Activated naive CD4-positive, alpha-beta T cell treated with anti-CD3 and anti-CD28 coated beads for 36 hours (primary cell): ENCODE measurements around the gene ADGRV1. TPM values are rescaled to one million over a fixed set of nuclear protein-coding genes. Genes with fewer than 3 reads are reported as not detected.

Experiments used
- CTCF ChIA-PET: fragments of 350-600 bp; sonication (Branson Sonifier 250); formaldehyde crosslinking; loops from one replicate; lab custom pipeline; 2021; ENCODE audit warnings: antibody characterized with exemption; lab: Charles Lee
- DNase-seq: peaks from one replicate; pipeline ENCODE4 v3.0.0-alpha.2; 2020
- H3K27ac Mint-ChIP-seq: one replicate; pipeline ENCODE4 v1.8.0; 2021; ENCODE audit warnings: mild to moderate bottlenecking, mixed read lengths
- H3K27me3 Mint-ChIP-seq: one replicate; pipeline ENCODE4 v1.8.0; 2021; ENCODE audit warnings: low read depth, mixed read lengths
- H3K36me3 Mint-ChIP-seq: one replicate; pipeline ENCODE4 v1.8.0; 2021; ENCODE audit warnings: low read depth, mixed read lengths
- H3K4me1 Mint-ChIP-seq: one replicate; pipeline ENCODE4 v1.8.0; 2021; ENCODE audit warnings: low read depth, mixed read lengths
- H3K4me3 Mint-ChIP-seq: one replicate; pipeline ENCODE4 v1.8.0; 2021; ENCODE audit warnings: mild to moderate bottlenecking, moderate library complexity, mixed read lengths
- H3K9me3 Mint-ChIP-seq: one replicate; pipeline ENCODE4 v1.8.0; 2021; ENCODE audit warnings: mixed read lengths
- intact Hi-C: fragments of 100-400 bp; cut with micrococcal nuclease; formaldehyde crosslinking; loops from one replicate; pipeline ENCODE4 v1.15.1; 2023
- total RNA-seq, 2 experiments: library from RNA; stranded (reverse); gene quantifications; one replicate each; pipeline ENCODE4 v1.2.3, GENCODE V29; 2021

Gene ADGRV1
- total RNA-seq, 2 experiments from 2014 or later = not detected

DNA sequence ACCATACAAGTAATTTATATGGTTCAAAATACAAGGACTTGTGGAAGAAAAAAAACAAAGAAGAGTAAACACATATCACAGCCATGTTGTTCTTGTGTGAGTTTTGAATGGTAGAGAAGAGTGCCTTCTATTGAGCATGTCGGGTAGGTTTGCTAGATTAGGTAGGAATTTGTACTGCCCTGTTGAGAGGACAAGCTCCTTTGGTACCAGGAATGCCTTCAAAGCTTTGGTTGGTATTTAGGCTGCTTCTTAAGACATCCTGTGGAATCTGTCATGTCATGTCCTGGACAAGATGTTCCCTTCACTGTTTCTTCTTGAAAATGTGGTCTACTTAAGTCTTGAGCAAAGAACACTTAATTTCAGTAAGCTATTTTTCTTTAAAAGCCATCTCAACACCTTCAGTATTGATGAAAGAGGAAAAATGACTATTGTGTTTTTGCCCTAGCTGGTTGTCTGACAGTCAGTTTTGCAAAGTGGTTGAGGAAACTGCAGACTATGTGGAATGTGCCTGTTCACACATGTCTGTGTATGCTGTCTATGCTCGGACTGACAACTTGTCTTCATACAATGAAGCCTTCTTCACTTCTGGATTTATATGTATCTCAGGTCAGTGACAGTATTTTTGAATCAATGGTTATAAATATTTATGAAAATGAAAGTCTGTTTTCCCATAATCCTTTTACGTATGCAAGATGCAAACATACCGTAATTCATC lies 296.9 kb downstream of the ADGRV1 start:
- intact Hi-C loops = no loop called here
- DNase-seq = no peak
- Mint-ChIP-seq H3K4me1 (no peaks in the 10 kb centered on the region), H3K27me3 (no peaks in the 10 kb centered on the region), H3K27ac (no peak overlapping the region), H3K9me3 (no peaks in the 10 kb centered on the region), H3K4me3 (no peak overlapping the region), H3K36me3 (no peaks in the 10 kb centered on the region)
- CTCF ChIA-PET = interaction anchor here (1.3 kb wide), 1 partner anchor 10 kb away, joined by 5 read pairs; no protein-coding TSS in a partner anchor

GRCh38 chr5:90861843-90862586 lies 303.4 kb downstream of the ADGRV1 start:
- Mint-ChIP-seq H3K36me3 (no peaks in the 10 kb centered on the region), H3K27ac (no peak overlapping the region), H3K4me3 (no peak overlapping the region), H3K4me1 (no peaks in the 10 kb centered on the region), H3K9me3 (no peaks in the 10 kb centered on the region), H3K27me3 (no peaks in the 10 kb centered on the region)
- intact Hi-C loops = no loop called here
- no peak for DNase-seq
- CTCF ChIA-PET = interaction anchor here (0.6 to 1.5 kb wide), 6 partner anchors 8 to 1675 kb away, joined by 3 to 5 read pairs (median 4); no protein-coding TSS in a partner anchor

DNA sequence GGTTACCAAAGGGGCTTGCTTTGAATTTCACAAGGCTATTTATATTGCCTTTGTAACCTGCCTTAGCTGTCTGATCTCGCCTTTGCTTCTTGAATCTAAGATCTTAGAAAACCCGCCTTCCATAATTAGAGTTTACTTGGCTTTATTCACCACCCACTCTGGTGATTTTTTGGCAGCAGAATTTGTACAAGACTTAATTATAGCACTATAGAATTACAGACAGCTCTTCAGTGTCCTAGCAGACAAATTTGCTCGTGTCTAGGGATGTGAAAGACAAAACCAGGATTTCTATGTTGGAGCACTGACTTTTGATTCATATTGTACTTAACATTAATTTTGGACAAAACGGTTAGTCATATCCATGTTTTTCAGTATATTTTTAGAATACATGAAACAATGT lies 306.6 kb downstream of the ADGRV1 start:
- H3K4me3 Mint-ChIP-seq = no peak overlapping the region
- no peak for DNase-seq
- CTCF ChIA-PET = interaction anchor here (0.6 to 3.5 kb wide), 18 partner anchors 10 to 557 kb away, joined by 3 to 34 read pairs (median 4); partner anchors contain the start of gene ARRDC3
- no peaks in the 10 kb centered on the region for H3K9me3 Mint-ChIP-seq
- no peak overlapping the region for H3K27ac Mint-ChIP-seq
- no peaks in the 10 kb centered on the region for H3K36me3 Mint-ChIP-seq
- H3K4me1 Mint-ChIP-seq = peaks cover 1% of the 10 kb centered on the region
- intact Hi-C loops = no loop called here
- peaks cover 4% of the 10 kb centered on the region for H3K27me3 Mint-ChIP-seq

GRCh38 chr5:90866333-90866732 lies 307.7 kb downstream of the ADGRV1 start:
- Mint-ChIP-seq H3K4me1 (peaks cover 4% of the 10 kb centered on the region), H3K9me3 (no peaks in the 10 kb centered on the region), H3K36me3 (no peaks in the 10 kb centered on the region), H3K27ac (no peak overlapping the region), H3K4me3 (no peak overlapping the region), H3K27me3 (peaks cover 7% of the 10 kb centered on the region)
- DNase-seq = no peak
- intact Hi-C loops = loop anchor here (1.0 to 2.0 kb wide), 5 partner anchors 66 to 553 kb away; no protein-coding TSS in a partner anchor
- CTCF ChIA-PET = interaction anchor here (0.6 to 3.5 kb wide), 12 partner anchors 14 to 556 kb away, joined by 3 to 34 read pairs (median 3); partner anchors contain the start of gene ARRDC3

DNA sequence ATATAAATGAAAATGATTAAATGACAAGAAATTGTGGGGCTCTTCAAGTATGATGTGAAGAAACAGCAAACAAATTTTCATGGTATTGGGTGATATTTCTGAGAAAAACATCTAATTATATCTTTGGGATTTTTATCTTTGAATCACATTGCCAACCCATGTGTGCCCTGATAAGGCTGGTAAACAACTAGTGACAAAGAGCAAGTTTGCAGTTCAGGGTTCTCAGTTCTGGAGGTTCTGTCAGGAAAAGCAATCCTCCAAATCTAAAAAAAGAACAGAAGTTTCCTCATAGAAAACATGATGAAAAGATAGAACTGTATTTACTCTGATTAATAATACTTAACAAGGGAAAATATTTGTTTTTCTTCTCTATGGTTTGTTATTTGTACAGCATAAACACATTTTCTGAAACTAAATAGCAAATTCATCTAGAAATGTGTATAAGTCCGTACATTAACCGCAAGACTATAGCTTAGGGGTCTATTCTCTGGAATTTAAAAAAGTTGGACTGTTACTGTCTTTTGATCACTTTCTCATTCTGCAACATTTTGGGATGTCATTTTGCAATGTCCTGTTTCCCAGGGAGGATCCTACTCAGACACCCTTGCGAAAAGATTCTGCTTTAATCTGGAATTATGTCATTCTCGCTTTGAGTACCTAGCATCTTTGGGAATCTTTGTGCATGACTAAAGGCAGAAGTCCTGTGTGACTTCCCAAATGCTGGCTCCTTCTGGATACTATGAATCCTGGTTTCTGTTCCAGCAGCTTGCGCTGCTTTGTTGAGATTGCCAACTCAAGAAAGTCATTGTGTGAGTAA lies 308.5 kb downstream of the ADGRV1 start:
- CTCF ChIA-PET = interaction anchor here (0.6 to 3.5 kb wide), 6 partner anchors 65 to 553 kb away, joined by 3 to 34 read pairs (median 7); partner anchors contain the start of gene ARRDC3
- Mint-ChIP-seq H3K4me3 (no peak overlapping the region), H3K36me3 (no peaks in the 10 kb centered on the region), H3K9me3 (no peaks in the 10 kb centered on the region), H3K27me3 (peaks cover 7% of the 10 kb centered on the region), H3K4me1 (peaks cover 7% of the 10 kb centered on the region), H3K27ac (no peak overlapping the region)
- no peak for DNase-seq
- intact Hi-C loops = loop anchor here (1.0 to 2.0 kb wide), 5 partner anchors 66 to 552 kb away; no protein-coding TSS in a partner anchor

DNA sequence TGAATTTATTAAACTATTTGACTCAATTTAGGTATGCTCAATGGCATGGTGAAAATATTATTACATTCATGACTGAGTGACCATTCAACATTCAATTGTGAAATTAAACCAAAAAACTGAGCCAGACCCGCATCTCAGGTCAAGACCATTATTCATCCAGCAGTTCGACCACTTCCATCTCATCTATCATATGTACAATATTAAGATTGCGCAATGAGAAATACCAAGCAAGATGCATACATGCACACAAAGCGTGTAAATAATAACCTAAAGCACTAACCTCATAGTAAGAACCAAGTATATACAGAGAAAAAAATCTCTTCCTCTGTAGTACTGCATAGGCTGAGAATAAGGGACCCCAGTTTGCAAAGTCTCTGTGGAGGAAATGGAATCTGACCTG lies 310.2 kb downstream of the ADGRV1 start:
- no peaks in the 10 kb centered on the region for H3K9me3 Mint-ChIP-seq
- intact Hi-C loops = no loop called here
- CTCF ChIA-PET = no interaction called here
- H3K4me3 Mint-ChIP-seq = no peak overlapping the region
- H3K27me3 Mint-ChIP-seq = peaks cover 7% of the 10 kb centered on the region
- no peak overlapping the region for H3K27ac Mint-ChIP-seq
- H3K36me3 Mint-ChIP-seq = no peaks in the 10 kb centered on the region
- DNase-seq = no peak
- peaks cover 17% of the 10 kb centered on the region for H3K4me1 Mint-ChIP-seq

- CTCF ChIA-PET = interaction anchor here (0.6 to 1.5 kb wide), 5 partner anchors 9 to 513 kb away, joined by 3 to 4 read pairs (median 4); no protein-coding TSS in a partner anchor
- Mint-ChIP-seq H3K4me1 (peaks cover 22% of the 10 kb centered on the region), H3K9me3 (no peaks in the 10 kb centered on the region), H3K36me3 (no peaks in the 10 kb centered on the region), H3K4me3 (no peak overlapping the region), H3K27me3 (peaks cover 15% of the 10 kb centered on the region), H3K27ac (no peak overlapping the region)
- no peak for DNase-seq
- intact Hi-C loops = loop anchor here (5.0 kb wide), 1 partner anchor 186 kb away; no protein-coding TSS in a partner anchor
These were observed 312.9 kb downstream of the ADGRV1 start for GRCh38 chr5:90871391-90871991.

DNA sequence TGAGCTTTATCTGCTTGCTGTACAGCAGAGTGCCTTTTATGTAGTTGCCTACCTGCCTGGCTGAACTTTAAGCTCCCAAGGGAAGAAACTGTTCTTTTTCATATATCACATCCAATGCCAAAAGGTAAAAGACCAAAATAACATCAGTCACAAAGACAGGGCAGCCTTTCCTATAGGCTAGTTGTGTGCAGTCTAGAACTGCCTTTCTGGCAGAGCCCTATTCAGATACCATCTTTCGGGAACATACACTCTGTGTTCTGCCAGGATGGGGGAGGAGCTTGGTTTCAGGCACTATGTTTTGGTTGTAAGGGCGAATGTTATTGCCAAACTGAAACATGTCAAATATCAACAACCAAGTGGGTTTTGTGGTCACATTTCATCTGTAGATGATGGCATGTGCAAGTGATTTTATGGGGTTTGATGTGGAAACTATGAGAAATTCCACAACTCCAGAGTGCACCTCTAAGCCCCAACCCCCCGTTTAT lies 314.5 kb downstream of the ADGRV1 start:
- CTCF ChIA-PET = interaction anchor here (1.0 to 1.3 kb wide), 2 partner anchors 59 to 546 kb away, joined by 4 to 5 read pairs; no protein-coding TSS in a partner anchor
- Mint-ChIP-seq H3K27me3 (peaks cover 23% of the 10 kb centered on the region), H3K4me3 (no peak overlapping the region), H3K4me1 (peaks cover 22% of the 10 kb centered on the region), H3K9me3 (no peaks in the 10 kb centered on the region), H3K27ac (no peak overlapping the region), H3K36me3 (no peaks in the 10 kb centered on the region)
- intact Hi-C loops = loop anchor here (1.0 to 5.0 kb wide), 3 partner anchors 67 to 290 kb away; no protein-coding TSS in a partner anchor
- DNase-seq = peak; percentile 54

- CTCF ChIA-PET = interaction anchor here (1.3 kb wide), 1 partner anchor 545 kb away, joined by 4 read pairs; no protein-coding TSS in a partner anchor
- H3K27ac Mint-ChIP-seq = no peak overlapping the region
- H3K4me1 Mint-ChIP-seq = peaks cover 22% of the 10 kb centered on the region
- no peaks in the 10 kb centered on the region for H3K9me3 Mint-ChIP-seq
- no peak for DNase-seq
- no peaks in the 10 kb centered on the region for H3K36me3 Mint-ChIP-seq
- peaks cover 27% of the 10 kb centered on the region for H3K27me3 Mint-ChIP-seq
- no peak overlapping the region for H3K4me3 Mint-ChIP-seq
- intact Hi-C loops = loop anchor here (5.0 kb wide), 1 partner anchor 183 kb away; no protein-coding TSS in a partner anchor
These were observed 315.5 kb downstream of the ADGRV1 start for GRCh38 chr5:90874066-90874465.

DNA sequence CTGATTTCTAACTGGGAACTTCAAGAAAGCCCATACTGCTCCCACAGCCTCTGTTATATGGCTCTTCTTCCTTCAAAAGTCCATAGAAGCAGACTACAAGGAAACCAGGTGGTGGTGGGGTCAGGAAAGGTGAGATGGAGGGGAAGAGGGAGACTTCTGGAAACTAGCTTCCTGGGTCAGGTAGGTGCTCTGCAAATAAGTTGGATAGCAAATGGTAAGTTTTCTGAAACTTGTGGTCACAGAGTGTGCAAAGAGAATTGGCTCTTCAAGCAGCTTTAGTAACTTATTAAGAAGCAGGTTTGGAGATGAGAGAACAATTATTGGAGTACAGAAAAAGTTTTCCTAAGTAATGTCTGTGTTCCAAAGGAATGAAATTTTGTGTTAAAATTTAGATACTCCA lies 316.9 kb downstream of the ADGRV1 start:
- no peaks in the 10 kb centered on the region for H3K9me3 Mint-ChIP-seq
- H3K4me3 Mint-ChIP-seq = no peak overlapping the region
- CTCF ChIA-PET = no interaction called here
- intact Hi-C loops = no loop called here
- H3K27me3 Mint-ChIP-seq = peaks cover 25% of the 10 kb centered on the region
- no peaks in the 10 kb centered on the region for H3K36me3 Mint-ChIP-seq
- no peak for DNase-seq
- H3K4me1 Mint-ChIP-seq = peaks cover 18% of the 10 kb centered on the region
- no peak overlapping the region for H3K27ac Mint-ChIP-seq

- Mint-ChIP-seq H3K27me3 (peaks cover 25% of the 10 kb centered on the region), H3K4me1 (peaks cover 18% of the 10 kb centered on the region), H3K27ac (no peak overlapping the region), H3K36me3 (no peaks in the 10 kb centered on the region), H3K4me3 (no peak overlapping the region), H3K9me3 (no peaks in the 10 kb centered on the region)
- CTCF ChIA-PET = no interaction called here
- intact Hi-C loops = no loop called here
- DNase-seq = no peak
These were observed 317.8 kb downstream of the ADGRV1 start for GRCh38 chr5:90876366-90876765.
